IMR-90 (cell line): ENCODE results near the gene BMP5. TPM values are rescaled to one million over a fixed set of nuclear protein-coding genes. Genes with fewer than 3 reads are reported as not detected.

ENCODE experiments used
- ATAC-seq: fragments of 200-7000 bp; cut with Tn5 transposase; 2 replicates; pipeline ENCODE4 v1.9.1; 2020; ENCODE audit warnings: low read depth, mild to moderate bottlenecking, moderate library complexity
- BruUV-seq: library from RNA; stranded (reverse); fragments of 400-500 nt; replicated peaks from 2 replicates; lab custom pipeline; 2021; lab: Mats Ljungman, UMichigan
- CTCF ChIA-PET: fragments of 300-600 bp; formaldehyde crosslinking; extraction: SDS; loops from one replicate; lab custom pipeline; 2021; ENCODE audit warnings: antibody characterized with exemption; lab: Yijun Ruan, JAX
- POLR2A ChIA-PET: fragments of 300-600 bp; sonication (Branson Sonifier 250); formaldehyde crosslinking; loops from one replicate; lab custom pipeline; 2022; ENCODE audit warnings: antibody characterized with exemption; ENCODE audit not compliant: unreplicated experiment; lab: Charles Lee
- DNase-seq: peaks from one replicate; pipeline ENCODE4 v3.0.0; 2013
- H2AFZ ChIP-seq: replicated peaks from 2 replicates; pipeline ENCODE3; 2013; ENCODE audit warnings: low read length, mild to moderate bottlenecking; ENCODE audit not compliant: poor library complexity
- H2AK5ac ChIP-seq: 2 replicates; pipeline ENCODE4 v1.6.1; 2013; ENCODE audit warnings: low read depth, low read length, inconsistent platforms
- H2AK9ac ChIP-seq: replicated peaks from 2 replicates; pipeline ENCODE3; 2013; ENCODE audit warnings: mild to moderate bottlenecking, low read depth, low read length, moderate library complexity; ENCODE audit not compliant: poor library complexity
- H2BK120ac ChIP-seq: 2 replicates; pipeline ENCODE4 v1.6.1; 2013; ENCODE audit warnings: low read depth, low read length, inconsistent platforms
- H2BK15ac ChIP-seq: 3 replicates; pipeline ENCODE4 v1.6.1; 2013; ENCODE audit warnings: low read depth, low read length, inconsistent platforms
- H2BK20ac ChIP-seq: 2 replicates; pipeline ENCODE4 v1.6.1; 2013; ENCODE audit warnings: low read depth, mild to moderate bottlenecking, inconsistent platforms, low read length, moderate library complexity
- H2BK5ac ChIP-seq: 2 replicates; pipeline ENCODE4 v1.6.1; 2013; ENCODE audit warnings: mild to moderate bottlenecking, low read depth, low read length, inconsistent platforms; ENCODE audit not compliant: poor library complexity, severe bottlenecking
- H3K14ac ChIP-seq: replicated peaks from 2 replicates; pipeline ENCODE4 v1.6.1; 2013; ENCODE audit warnings: low read depth, low read length, inconsistent platforms
- H3K18ac ChIP-seq: 2 replicates; pipeline ENCODE4 v1.6.1; 2013; ENCODE audit warnings: low read depth, low read length, control low read depth
- H3K23ac ChIP-seq: 2 replicates; pipeline ENCODE4 v1.6.1; 2013; ENCODE audit warnings: low read depth, low read length, inconsistent platforms
- H3K27ac ChIP-seq: 2 replicates; pipeline ENCODE4 v1.5.1; 2013; ENCODE audit warnings: mild to moderate bottlenecking, control low read depth, low read length; ENCODE audit not compliant: insufficient read depth
- H3K27me3 ChIP-seq: 2 replicates; pipeline ENCODE4 v1.6.1; 2013; ENCODE audit warnings: low read length; ENCODE audit not compliant: control insufficient read depth, insufficient read depth
- H3K36me3 ChIP-seq: 2 replicates; pipeline ENCODE4 v1.6.1; 2013; ENCODE audit warnings: low read length, mixed read lengths; ENCODE audit not compliant: control insufficient read depth, insufficient read depth
- H3K4ac ChIP-seq: 2 replicates; pipeline ENCODE4 v1.6.1; 2013; ENCODE audit warnings: low read depth, low read length, inconsistent platforms
- H3K4me1 ChIP-seq: 2 replicates; pipeline ENCODE4 v1.6.1; 2013; ENCODE audit warnings: low read length, mixed read lengths; ENCODE audit not compliant: control insufficient read depth, insufficient read depth
- H3K4me2 ChIP-seq: 2 replicates; pipeline ENCODE4 v1.6.1; 2013; ENCODE audit warnings: low read depth, mild to moderate bottlenecking, control low read depth, low read length, moderate library complexity
- H3K4me3 ChIP-seq: 2 replicates; pipeline ENCODE4 v1.5.1; 2013; ENCODE audit warnings: low read depth, mild to moderate bottlenecking, control low read depth, low read length, moderate library complexity; ENCODE audit not compliant: insufficient read depth
- H3K56ac ChIP-seq: 2 replicates; pipeline ENCODE4 v1.6.1; 2013; ENCODE audit warnings: low read length, inconsistent platforms; ENCODE audit not compliant: insufficient read depth; ENCODE audit errors: extremely low read depth
- H3K79me1 ChIP-seq, 2 experiments: 2 replicates each; pipeline ENCODE4 v1.6.1; 2013; ENCODE audit warnings: low read length in 2 of 2, inconsistent platforms in 1 of 2, low read depth in 1 of 2
- H3K9ac ChIP-seq: 2 replicates; pipeline ENCODE4 v1.6.1; 2013; ENCODE audit warnings: low read depth, low read length, control low read depth
- H3K9me1 ChIP-seq: 2 replicates; pipeline ENCODE4 v1.6.1; 2013; ENCODE audit warnings: low read length, inconsistent platforms; ENCODE audit not compliant: insufficient read depth
- H3K9me3 ChIP-seq: 2 replicates; pipeline ENCODE4 v1.6.1; 2013; ENCODE audit warnings: low read length; ENCODE audit not compliant: control insufficient read depth, insufficient read depth
- H4K20me1 ChIP-seq: 2 replicates; pipeline ENCODE4 v1.6.1; 2013; ENCODE audit warnings: low read length, inconsistent platforms; ENCODE audit not compliant: insufficient read depth
- H4K5ac ChIP-seq: 2 replicates; pipeline ENCODE4 v1.6.1; 2013; ENCODE audit warnings: mild to moderate bottlenecking, low read depth, low read length, control low read depth
- H4K8ac ChIP-seq, 2 experiments: 2 replicates each; pipeline ENCODE4 v1.6.1; 2013; ENCODE audit warnings: low read depth in 2 of 2, low read length in 2 of 2, control low read depth in 1 of 2, inconsistent platforms in 1 of 2
- H4K91ac ChIP-seq: 2 replicates; pipeline ENCODE4 v1.6.1; 2013; ENCODE audit warnings: low read depth, low read length, inconsistent platforms; ENCODE audit not compliant: insufficient read depth
- CEBPB ChIP-seq: IDR thresholded peaks from 2 replicates; pipeline ENCODE4 v1.6.1; 2012; ENCODE audit warnings: low read depth, low read length, improper control_type of control experiment
- FOS ChIP-seq: fragments of 150-350 bp; IDR thresholded peaks from 2 replicates; pipeline ENCODE4 v1.6.1; 2016; ENCODE audit warnings: low read depth, low read length
- WGBS, 2 experiments: methylation state at CpG; one replicate each; pipeline versions ENCODE4 v1.1.5 to v1.1.7; 2013; ENCODE audit warnings: missing lambda C conversion rate in 2 of 2; ENCODE audit not compliant: insufficient read length in 1 of 2; ENCODE audit errors: extremely low coverage in 2 of 2; 5-methylcytosine and 5-hydroxymethylcytosine counted together
- dilution Hi-C: fragments of 300-500 bp; cut with HindIII; formaldehyde crosslinking; loops from one replicate; pipeline ENCODE4 v1.14.3; 2018; ENCODE audit warnings: low sequenced_read_pairs; ENCODE audit not compliant: unreplicated experiment
- in situ Hi-C: fragments of 300-500 bp; cut with MboI; formaldehyde crosslinking; loops from 3 replicates; pipeline ENCODE4 v1.14.3; 2019; ENCODE audit warnings: low sequenced_read_pairs, inconsistent platforms, mixed read lengths
- intact Hi-C: fragments of 100-400 bp; cut with micrococcal nuclease; formaldehyde crosslinking; loops from 2 replicates; pipeline ENCODE4 v1.10.0; 2022
- polyA plus RNA-seq, 3 experiments: library from polyadenylated mRNA; depleted of rRNA; stranded (reverse); fragments of >200 nt; gene quantifications; 2 replicates each; pipeline ENCODE4 v1.2.3, GENCODE V29; 2012; ENCODE audit warnings: low replicate concordance in 1 of 3
- total RNA-seq: library from RNA; depleted of rRNA; stranded (reverse); fragments of >200 nt; gene quantifications from 2 replicates; pipeline ENCODE4 v1.2.3, GENCODE V29; 2012

The BMP5 gene
- total and polyA plus RNA-seq, 2 of the 4 experiments (the other 2 are of a cell fraction), result under 0.01 to 0.02 TPM

GRCh38 chr6:55898342-55898741, 23.0 kb upstream of the BMP5 start:
- no peak overlapping the region for H2AK9ac ChIP-seq
- POLR2A ChIA-PET, result no interaction called here
- no peaks in the 10 kb centered on the region for H3K36me3 ChIP-seq
- H4K91ac ChIP-seq, result peak overlapping the region; percentile 98
- H3K9ac ChIP-seq, result no peak overlapping the region; the same call in 1 of the 2 replicates
- H3K27me3 ChIP-seq, result no peaks in the 10 kb centered on the region
- in situ Hi-C loops, result no loop called here
- peak overlapping the region; percentile 94; the same call in 1 of the 2 replicates for H3K4ac ChIP-seq
- dilution Hi-C loops, result no loop called here
- peak overlapping the region; percentile 65 to 95 for H4K8ac ChIP-seq
- H2AK5ac ChIP-seq, result no peak overlapping the region; the same call in 1 of the 2 replicates
- H2AFZ ChIP-seq, result no peak overlapping the region
- DNase-seq (peak; percentile 73), ATAC-seq (peak; percentile 67)
- peak overlapping the region; percentile 96 for H3K14ac ChIP-seq
- peak overlapping the region; percentile 95; the same call in 1 of the 2 replicates for H4K5ac ChIP-seq
- H3K27ac ChIP-seq, result peak overlapping the region; percentile 80; the same call in 1 of the 2 replicates
- peak overlapping the region; percentile 97; the same call in 1 of the 2 replicates for H3K23ac ChIP-seq
- H3K4me1 ChIP-seq, result peaks cover 14% of the 10 kb centered on the region
- peak overlapping the region; percentile 97 for H2BK120ac ChIP-seq
- intact Hi-C loops, result no loop called here
- CTCF ChIA-PET, result interaction anchor here (0.8 kb wide), 1 partner anchor 230 kb away, joined by 3 read pairs; no protein-coding TSS in a partner anchor
- H2BK5ac ChIP-seq, result peak overlapping the region; percentile 98
- peak overlapping the region; percentile 90; the same call in 2 of the 3 replicates for H2BK15ac ChIP-seq
- TF ChIP-seq FOS, result no peak
- peak; percentile 75 for TF ChIP-seq CEBPB
- peak overlapping the region; percentile 100; the same call in 1 of the 2 replicates for H3K18ac ChIP-seq
- H3K4me2 ChIP-seq, result peak overlapping the region; percentile 78; the same call in 1 of the 2 replicates
- H3K9me1 ChIP-seq, result no peaks in the 10 kb centered on the region
- BruUV-seq, result no TSS peak
- 0% methylated on average over 1 of the region's 3 CpGs; no CpG with 5 or more reads in 1 of the 2 experiments for WGBS, 2 experiments
- peak overlapping the region; percentile 95 for H3K56ac ChIP-seq
- H2BK20ac ChIP-seq, result peak overlapping the region; percentile 99
- H3K79me1 ChIP-seq, result no peaks in the 10 kb centered on the region
- no peak overlapping the region for H3K4me3 ChIP-seq
- H4K20me1 ChIP-seq, result no peaks in the 10 kb centered on the region
- H3K9me3 ChIP-seq, result no peaks in the 10 kb centered on the region
